ENCODE measurements around the gene TEX48.

- TF ChIP-seq FOXA1 (IDR thresholded peaks at IDR 0.05) (no peak), LEF1 (IDR thresholded peaks at IDR 0.05; ENCODE audit: borderline replicate concordance) (no peak), SP1 (IDR thresholded peaks at IDR 0.05) (no peak), ZNF384 (IDR thresholded peaks at IDR 0.05) (no peak), FOXM1 (IDR thresholded peaks at IDR 0.05; ENCODE audit: borderline replicate concordance) (no peak), TARDBP (IDR thresholded peaks at IDR 0.05) (no peak), FOXK2 (IDR thresholded peaks at IDR 0.05) (no peak)
These were observed 15.6 kb downstream of the TEX48 start for GRCh38 chr9:114666401-114666800.

All from HEK293T (cell line).